SU-DHL-6 (cell line): Measurements from ENCODE around the gene RBKS.

Experiments
- H2AFZ ChIP-seq: fragments of 200-600 bp; sonication (generic); 2 replicates; pipeline ENCODE4 v1.6.1; 2014; ENCODE audit warnings: low read depth, mild to moderate bottlenecking, moderate library complexity, mixed read lengths, antibody characterized with exemption, low read length; ENCODE audit not compliant: severe bottlenecking
- H3F3A ChIP-seq: fragments of 200-600 bp; shearing (Covaris generic); 2 replicates; pipeline ENCODE4 v1.6.0; 2016; ENCODE audit warnings: antibody characterized with exemption, mild to moderate bottlenecking; ENCODE audit not compliant: insufficient read depth
- H3K27ac ChIP-seq: fragments of 200-600 bp; sonication (generic); 2 replicates; pipeline ENCODE4 v1.5.1; 2016; ENCODE audit warnings: low read depth, mild to moderate bottlenecking, low read length, moderate library complexity, mixed read lengths
- H3K27me3 ChIP-seq: fragments of 200-600 bp; sonication (generic), shearing (Covaris generic); 2 replicates; pipeline ENCODE4 v1.6.0; 2014; ENCODE audit warnings: mild to moderate bottlenecking, low read length
- H3K36me3 ChIP-seq: fragments of 200-600 bp; sonication (generic); 2 replicates; pipeline ENCODE4 v1.6.1; 2014; ENCODE audit warnings: mild to moderate bottlenecking, low read length, mixed read lengths
- H3K4me2 ChIP-seq: fragments of 300-600, 200-600 bp; shearing (Covaris generic), sonication (generic); 2 replicates; pipeline ENCODE4 v1.6.0; 2014; ENCODE audit warnings: low read length, low read depth, mild to moderate bottlenecking; ENCODE audit not compliant: poor library complexity, severe bottlenecking
- H3K4me3 ChIP-seq: fragments of 200-600 bp; sonication (generic); 2 replicates; pipeline ENCODE4 v1.5.1; 2014; ENCODE audit warnings: antibody characterized with exemption, low read length, mild to moderate bottlenecking, mixed read lengths; ENCODE audit not compliant: insufficient read depth, poor library complexity, severe bottlenecking
- H3K79me2 ChIP-seq: fragments of 200-600 bp; sonication (generic); 2 replicates; pipeline ENCODE4 v1.6.1; 2014; ENCODE audit warnings: mild to moderate bottlenecking, low read length, moderate library complexity; ENCODE audit not compliant: insufficient read depth
- H3K9ac ChIP-seq: fragments of 200-600 bp; sonication (generic); 2 replicates; pipeline ENCODE4 v1.7.0; 2014; ENCODE audit warnings: mild to moderate bottlenecking, low read length
- H3K9me2 ChIP-seq: fragments of 200-600 bp; sonication (generic); replicated peaks from 2 replicates; pipeline ENCODE4 v1.6.1; 2014; ENCODE audit warnings: low read length; ENCODE audit not compliant: insufficient read depth
- H3K9me3 ChIP-seq: fragments of 200-600 bp; sonication (generic); 2 replicates; pipeline ENCODE4 v1.6.1; 2014; ENCODE audit warnings: low read length, mixed read lengths; ENCODE audit not compliant: insufficient read depth
- H4K20me1 ChIP-seq: fragments of 200-600 bp; sonication (generic); 2 replicates; pipeline ENCODE4 v1.6.1; 2014; ENCODE audit warnings: low read depth, mild to moderate bottlenecking, antibody characterized with exemption, low read length, moderate library complexity, mixed read lengths
- CTCF ChIP-seq: fragments of 200-600 bp; sonication (generic); IDR thresholded peaks from one replicate; pipeline ENCODE4 v1.5.1; 2017; ENCODE audit warnings: antibody characterized with exemption, mild to moderate bottlenecking, low read length, moderate library complexity; ENCODE audit not compliant: insufficient read depth, poor library complexity, severe bottlenecking
- EZH2phosphoT487 ChIP-seq: fragments of 200-600 bp; sonication (generic), shearing (Covaris generic); conservative IDR thresholded peaks from 2 replicates; pipeline ENCODE4 v1.6.1; 2018; ENCODE audit warnings: mild to moderate bottlenecking, antibody characterized with exemption, low read length, moderate library complexity, mixed read lengths

Gene RBKS

GRCh38 chr2:27796791-27797765 lies 93.1 kb downstream of the RBKS start:
- H3K4me2 ChIP-seq, result no peak overlapping the region
- no peaks in the 10 kb centered on the region for H3K36me3 ChIP-seq
- H3K9me3 ChIP-seq, result no peaks in the 10 kb centered on the region
- H3K27ac ChIP-seq, result no peak overlapping the region
- no peaks in the 10 kb centered on the region for H4K20me1 ChIP-seq
- H2AFZ ChIP-seq, result no peak overlapping the region
- no peaks in the 10 kb centered on the region for H3K27me3 ChIP-seq
- no peak overlapping the region for H3K9ac ChIP-seq
- no peak overlapping the region for H3K4me3 ChIP-seq
- no peaks in the 10 kb centered on the region for H3K9me2 ChIP-seq
- TF ChIP-seq EZH2phosphoT487, result no peak
- TF ChIP-seq CTCF, result no peak
- H3F3A ChIP-seq, result no peaks in the 10 kb centered on the region
- no peaks in the 10 kb centered on the region for H3K79me2 ChIP-seq

- no peaks in the 10 kb centered on the region for H3K9me2 ChIP-seq
- H3K9ac ChIP-seq, result no peak overlapping the region
- TF ChIP-seq CTCF, result no peak
- TF ChIP-seq EZH2phosphoT487, result no peak
- no peak overlapping the region for H3K4me3 ChIP-seq
- no peaks in the 10 kb centered on the region for H3K27me3 ChIP-seq
- H3K36me3 ChIP-seq, result no peaks in the 10 kb centered on the region
- H3K79me2 ChIP-seq, result no peaks in the 10 kb centered on the region
- no peaks in the 10 kb centered on the region for H3F3A ChIP-seq
- H4K20me1 ChIP-seq, result no peaks in the 10 kb centered on the region
- H3K27ac ChIP-seq, result no peak overlapping the region
- no peak overlapping the region for H2AFZ ChIP-seq
- H3K9me3 ChIP-seq, result no peaks in the 10 kb centered on the region
- H3K4me2 ChIP-seq, result no peak overlapping the region
These were observed 94.3 kb downstream of the RBKS start for GRCh38 chr2:27795868-27796277.

- H4K20me1 ChIP-seq, result no peaks in the 10 kb centered on the region
- no peaks in the 10 kb centered on the region for H3K79me2 ChIP-seq
- no peak overlapping the region for H3K27ac ChIP-seq
- H3K4me3 ChIP-seq, result no peak overlapping the region
- H3F3A ChIP-seq, result no peaks in the 10 kb centered on the region
- no peak overlapping the region for H3K4me2 ChIP-seq
- H3K9me2 ChIP-seq, result no peaks in the 10 kb centered on the region
- H3K9me3 ChIP-seq, result no peaks in the 10 kb centered on the region
- H3K36me3 ChIP-seq, result no peaks in the 10 kb centered on the region
- no peak overlapping the region for H3K9ac ChIP-seq
- no peak overlapping the region for H2AFZ ChIP-seq
- no peaks in the 10 kb centered on the region for H3K27me3 ChIP-seq
- TF ChIP-seq CTCF (no peak), EZH2phosphoT487 (no peak)
These were observed 94.9 kb downstream of the RBKS start for GRCh38 chr2:27795093-27795834.
